GM18951 (cell line): ENCODE results near the gene TRAF3IP3.

Source experiments
- POLR2A ChIP-seq: IDR thresholded peaks from 4 replicates; pipeline ENCODE4 v1.6.1; 2011; ENCODE audit warnings: mild to moderate bottlenecking; ENCODE audit not compliant: insufficient read length, insufficient read depth; ENCODE audit errors: extremely low read depth
- in situ Hi-C: fragments of 300-500 bp; cut with MboI; formaldehyde crosslinking; loops from one replicate; pipeline ENCODE4 v1.12.0; 2022; ENCODE audit warnings: low sequenced_read_pairs, mixed read lengths, inconsistent platforms; ENCODE audit not compliant: unreplicated experiment

Gene TRAF3IP3

GRCh38 chr1:209822706-209823105 lies 66.9 kb downstream of the TRAF3IP3 start:
- in situ Hi-C loops: no loop called here
- no peak for TF ChIP-seq POLR2A

GRCh38 chr1:209823143-209824041 lies 67.5 kb downstream of the TRAF3IP3 start:
- no peak for TF ChIP-seq POLR2A
- in situ Hi-C loops: no loop called here

- TF ChIP-seq POLR2A: no peak
- in situ Hi-C loops: no loop called here
Observed at GRCh38 chr1:209825591-209826434, 70.0 kb downstream of the TRAF3IP3 start.

GRCh38 chr1:209827384-209828262 lies 71.8 kb downstream of the TRAF3IP3 start, which contains the start of gene UTP25:
UTP25 (plus strand) TSS chr1:209827972; CDS start chr1:209828064, 92 bp downstream.
- in situ Hi-C loops: no loop called here
- TF ChIP-seq POLR2A: peak; percentile 73

- no peak for TF ChIP-seq POLR2A
- in situ Hi-C loops: no loop called here
Observed at GRCh38 chr1:209829716-209830115, 73.9 kb downstream of the TRAF3IP3 start.

GRCh38 chr1:209830722-209831121 lies 74.9 kb downstream of the TRAF3IP3 start:
- in situ Hi-C loops: no loop called here
- TF ChIP-seq POLR2A: no peak

GRCh38 chr1:209831615-209832014 lies 75.8 kb downstream of the TRAF3IP3 start:
- in situ Hi-C loops: no loop called here
- no peak for TF ChIP-seq POLR2A
